IPS-18a (cell line): ENCODE data around the gene UNC5CL.

Source experiments
- H3K27ac ChIP-seq: one replicate; pipeline ENCODE4 v1.5.1; 2013; ENCODE audit warnings: low read length
- H3K27me3 ChIP-seq: one replicate; pipeline ENCODE4 v1.6.1; 2013; ENCODE audit warnings: mild to moderate bottlenecking, low read length; ENCODE audit not compliant: control insufficient read depth, insufficient read depth
- H3K36me3 ChIP-seq: one replicate; pipeline ENCODE4 v1.6.1; 2013; ENCODE audit warnings: low read depth, low read length; ENCODE audit not compliant: control insufficient read depth
- H3K4me1 ChIP-seq: one replicate; pipeline ENCODE4 v1.6.1; 2013; ENCODE audit warnings: low read depth, low read length; ENCODE audit not compliant: control insufficient read depth
- H3K4me3 ChIP-seq: one replicate; pipeline ENCODE4 v1.5.1; 2013; ENCODE audit warnings: low read length
- H3K9ac ChIP-seq: one replicate; pipeline ENCODE4 v1.6.1; 2013; ENCODE audit warnings: mild to moderate bottlenecking, low read length, moderate library complexity
- H3K9me3 ChIP-seq: one replicate; pipeline ENCODE4 v1.6.1; 2013; ENCODE audit warnings: low read depth, low read length; ENCODE audit not compliant: control insufficient read depth

Gene UNC5CL

DNA sequence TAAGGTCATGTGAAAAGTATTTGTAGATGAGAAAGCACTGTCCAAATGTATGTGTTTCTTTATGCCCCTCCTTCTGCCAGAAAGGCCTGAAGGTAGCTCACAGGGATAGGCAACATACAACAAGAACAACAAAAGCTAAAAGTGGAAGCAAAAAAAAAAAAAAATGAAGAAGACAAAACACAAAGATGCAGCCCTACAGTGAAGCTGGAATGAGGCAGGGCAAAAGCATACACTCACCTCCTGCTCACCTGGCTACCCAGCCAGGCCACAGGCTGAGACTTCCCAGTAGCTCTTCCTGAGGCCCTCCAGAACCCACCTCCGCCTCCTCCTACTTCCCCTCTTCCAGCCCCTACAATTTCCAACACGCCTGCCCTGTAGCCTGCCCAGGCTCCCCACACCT is 2.4 kb downstream of the UNC5CL start:
- H3K9ac ChIP-seq = no peak overlapping the region
- H3K27ac ChIP-seq = no peak overlapping the region
- no peak overlapping the region for H3K4me3 ChIP-seq
- peaks cover 3% of the 10 kb centered on the region for H3K4me1 ChIP-seq
- no peaks in the 10 kb centered on the region for H3K27me3 ChIP-seq
- no peaks in the 10 kb centered on the region for H3K36me3 ChIP-seq
- no peaks in the 10 kb centered on the region for H3K9me3 ChIP-seq

GRCh38 chr6:41036186-41036585 is 2.8 kb downstream of the UNC5CL start:
- Histone ChIP-seq H3K9ac (no peak overlapping the region), H3K9me3 (no peaks in the 10 kb centered on the region), H3K27me3 (no peaks in the 10 kb centered on the region), H3K4me1 (peaks cover 3% of the 10 kb centered on the region), H3K36me3 (no peaks in the 10 kb centered on the region), H3K27ac (no peak overlapping the region), H3K4me3 (no peak overlapping the region)

GRCh38 chr6:41033776-41034175 is 5.2 kb downstream of the UNC5CL start:
- H3K4me3 ChIP-seq = no peak overlapping the region
- no peak overlapping the region for H3K27ac ChIP-seq
- no peaks in the 10 kb centered on the region for H3K36me3 ChIP-seq
- H3K9ac ChIP-seq = no peak overlapping the region
- peaks cover 5% of the 10 kb centered on the region for H3K4me1 ChIP-seq
- H3K9me3 ChIP-seq = no peaks in the 10 kb centered on the region
- no peaks in the 10 kb centered on the region for H3K27me3 ChIP-seq

DNA sequence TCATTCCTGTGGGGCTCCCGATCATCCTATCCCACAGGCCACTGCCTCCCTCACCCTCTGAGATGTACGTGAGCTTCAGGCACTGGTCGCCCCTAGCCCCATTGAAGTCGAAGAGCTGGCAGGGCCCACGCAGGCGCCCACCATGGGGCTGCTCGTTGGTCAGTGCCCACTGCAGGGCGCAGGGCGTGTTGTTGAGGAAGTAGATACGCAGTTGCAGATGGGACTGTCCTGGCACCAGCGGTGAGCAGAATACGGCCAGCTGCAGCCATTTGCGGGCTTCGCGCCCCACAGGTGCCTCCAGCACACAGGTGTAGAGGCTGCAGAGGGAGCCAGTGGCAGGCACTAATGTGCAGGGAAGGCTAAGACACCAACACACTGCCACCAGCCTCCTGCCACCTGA is 6.2 kb downstream of the UNC5CL start:
- H3K4me3 ChIP-seq = no peak overlapping the region
- H3K36me3 ChIP-seq = no peaks in the 10 kb centered on the region
- H3K9ac ChIP-seq = no peak overlapping the region
- H3K27me3 ChIP-seq = no peaks in the 10 kb centered on the region
- H3K9me3 ChIP-seq = no peaks in the 10 kb centered on the region
- peaks cover 10% of the 10 kb centered on the region for H3K4me1 ChIP-seq
- H3K27ac ChIP-seq = no peak overlapping the region

- no peaks in the 10 kb centered on the region for H3K27me3 ChIP-seq
- H3K9me3 ChIP-seq = no peaks in the 10 kb centered on the region
- H3K36me3 ChIP-seq = no peaks in the 10 kb centered on the region
- H3K27ac ChIP-seq = no peak overlapping the region
- H3K9ac ChIP-seq = peak overlapping the region; percentile 65
- peaks cover 24% of the 10 kb centered on the region for H3K4me1 ChIP-seq
- peak overlapping the region; percentile 72 for H3K4me3 ChIP-seq
Observed at GRCh38 chr6:41028561-41029412, 10.2 kb downstream of the UNC5CL start.

- Histone ChIP-seq H3K36me3 (no peaks in the 10 kb centered on the region), H3K27me3 (no peaks in the 10 kb centered on the region), H3K9ac (peak overlapping the region; percentile 65), H3K4me1 (peaks cover 24% of the 10 kb centered on the region), H3K4me3 (peak overlapping the region; percentile 72), H3K27ac (no peak overlapping the region), H3K9me3 (no peaks in the 10 kb centered on the region)
Observed at GRCh38 chr6:41027799-41028560, 11.0 kb downstream of the UNC5CL start.

DNA sequence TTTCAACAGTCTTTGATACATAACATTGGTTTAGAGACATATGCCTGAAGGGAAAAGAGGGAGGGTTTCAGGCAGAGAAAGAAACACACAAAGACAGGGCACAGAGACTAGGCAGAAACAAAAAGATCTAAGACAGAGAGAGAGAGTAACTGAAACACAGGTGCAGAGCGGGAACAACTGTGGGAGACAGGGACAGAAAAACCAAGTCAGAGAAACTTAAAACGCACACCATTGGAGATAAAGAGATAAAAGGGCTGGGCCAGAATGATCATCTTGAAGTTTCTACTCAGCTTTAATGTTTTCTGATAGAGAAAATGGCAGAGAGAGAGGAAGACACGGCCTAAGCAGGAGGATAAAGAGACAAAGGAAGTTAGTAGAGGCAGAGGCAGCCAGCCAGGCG is 11.8 kb downstream of the UNC5CL start:
- Histone ChIP-seq H3K9me3 (no peaks in the 10 kb centered on the region), H3K9ac (peak overlapping the region; percentile 65), H3K36me3 (no peaks in the 10 kb centered on the region), H3K4me3 (peak overlapping the region; percentile 72), H3K27me3 (no peaks in the 10 kb centered on the region), H3K27ac (peak overlapping the region; percentile 16), H3K4me1 (peaks cover 24% of the 10 kb centered on the region)

GRCh38 chr6:41025966-41026530 is 13.0 kb downstream of the UNC5CL start:
- Histone ChIP-seq H3K27me3 (no peaks in the 10 kb centered on the region), H3K27ac (no peak overlapping the region), H3K9me3 (no peaks in the 10 kb centered on the region), H3K36me3 (no peaks in the 10 kb centered on the region), H3K9ac (no peak overlapping the region), H3K4me1 (peaks cover 24% of the 10 kb centered on the region), H3K4me3 (no peak overlapping the region)

DNA sequence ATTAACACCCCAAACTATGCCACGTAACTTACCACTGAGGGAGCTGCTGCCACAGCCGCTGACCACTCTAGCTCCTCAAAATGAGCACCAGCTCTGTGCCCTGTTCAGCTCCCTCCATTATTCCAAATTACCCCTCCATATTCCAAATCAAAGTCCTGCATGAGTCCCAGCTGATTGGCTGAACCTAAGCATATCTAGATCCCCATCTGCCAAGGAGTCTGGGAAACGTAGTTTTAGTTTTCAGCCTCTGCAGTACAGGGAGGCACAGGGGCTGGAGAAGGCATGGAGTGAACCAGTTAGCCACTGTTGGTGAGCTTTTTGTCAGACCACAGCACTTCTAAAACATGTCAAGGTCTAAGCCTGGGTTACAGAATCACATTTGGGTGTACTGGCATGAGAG is 15.9 kb downstream of the UNC5CL start:
- no peaks in the 10 kb centered on the region for H3K27me3 ChIP-seq
- H3K4me3 ChIP-seq = no peak overlapping the region
- no peak overlapping the region for H3K27ac ChIP-seq
- H3K9ac ChIP-seq = no peak overlapping the region
- H3K4me1 ChIP-seq = peaks cover 14% of the 10 kb centered on the region
- H3K36me3 ChIP-seq = no peaks in the 10 kb centered on the region
- no peaks in the 10 kb centered on the region for H3K9me3 ChIP-seq

DNA sequence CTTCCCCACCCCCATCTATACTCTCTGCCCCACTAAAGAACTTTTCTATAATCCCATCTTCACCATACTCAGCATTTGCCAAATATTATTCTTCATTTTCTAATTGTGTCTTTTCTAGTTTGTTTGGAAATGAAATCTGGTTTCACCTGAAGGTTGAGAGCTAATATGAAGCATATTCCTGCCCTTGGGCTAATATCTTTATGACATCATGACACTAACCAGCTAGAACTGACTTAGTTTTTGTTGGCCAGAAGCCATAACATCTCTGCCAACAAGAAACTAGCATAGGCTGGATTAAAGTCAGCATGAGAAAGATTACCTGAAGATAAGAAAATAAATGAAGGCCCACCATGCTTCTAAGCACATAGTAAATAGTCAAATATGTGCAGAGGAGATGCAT is 16.7 kb downstream of the UNC5CL start:
- Histone ChIP-seq H3K36me3 (no peaks in the 10 kb centered on the region), H3K4me3 (no peak overlapping the region), H3K4me1 (peaks cover 12% of the 10 kb centered on the region), H3K9me3 (no peaks in the 10 kb centered on the region), H3K27ac (no peak overlapping the region), H3K9ac (no peak overlapping the region), H3K27me3 (no peaks in the 10 kb centered on the region)

- Histone ChIP-seq H3K9me3 (no peaks in the 10 kb centered on the region), H3K36me3 (no peaks in the 10 kb centered on the region), H3K4me3 (no peak overlapping the region), H3K27ac (no peak overlapping the region), H3K4me1 (peaks cover 7% of the 10 kb centered on the region), H3K27me3 (no peaks in the 10 kb centered on the region), H3K9ac (no peak overlapping the region)
Observed at GRCh38 chr6:41021832-41022231, 17.2 kb downstream of the UNC5CL start.
